Glutamatergic neuron (in vitro differentiated cells): Measurements from ENCODE around the gene SUN1. TPM values are rescaled to one million over a fixed set of nuclear protein-coding genes. Genes with fewer than 3 reads are reported as not detected.

Source experiments
- DNase-seq: peaks from one replicate; pipeline ENCODE4 v3.0.0; 2022
- H3K27ac Mint-ChIP-seq: one replicate; pipeline ENCODE4 v1.8.0; 2020; ENCODE audit warnings: mild to moderate bottlenecking, mixed read lengths, inconsistent platforms; ENCODE audit not compliant: unreplicated experiment
- H3K27me3 Mint-ChIP-seq: one replicate; pipeline ENCODE4 v1.8.0; 2020; ENCODE audit warnings: mild to moderate bottlenecking, moderate library complexity, mixed read lengths, inconsistent platforms; ENCODE audit not compliant: unreplicated experiment
- H3K36me3 Mint-ChIP-seq: one replicate; pipeline ENCODE4 v1.8.0; 2020; ENCODE audit warnings: mild to moderate bottlenecking, mixed read lengths, inconsistent platforms; ENCODE audit not compliant: unreplicated experiment
- H3K4me1 Mint-ChIP-seq: one replicate; pipeline ENCODE4 v1.8.0; 2020; ENCODE audit warnings: mild to moderate bottlenecking, low read depth, mixed read lengths, inconsistent platforms; ENCODE audit not compliant: unreplicated experiment
- H3K4me3 Mint-ChIP-seq: one replicate; pipeline ENCODE4 v1.8.0; 2020; ENCODE audit warnings: mild to moderate bottlenecking, mixed read lengths, inconsistent platforms; ENCODE audit not compliant: unreplicated experiment
- H3K9me3 Mint-ChIP-seq: one replicate; pipeline ENCODE4 v1.8.0; 2020; ENCODE audit warnings: mild to moderate bottlenecking, moderate library complexity, mixed read lengths, inconsistent platforms; ENCODE audit not compliant: unreplicated experiment
- CTCF ChIP-seq: fragments of 200-600 bp; sonication (generic); IDR thresholded peaks from one replicate; pipeline ENCODE4 v1.5.0; 2021; ENCODE audit not compliant: partially characterized antibody, unreplicated experiment
- total RNA-seq: library from RNA; stranded (reverse); fragmentation: NEBNext Ultra II Directional; extraction: Animal tissue kit (Norgen Biotek cat#: 25700); gene quantifications from one replicate; pipeline ENCODE4 v1.2.1, GENCODE V29; 2021; ENCODE audit not compliant: unreplicated experiment

The SUN1 gene
- total RNA-seq, 1 donor from 2014 or later, result 879 TPM

- Mint-ChIP-seq H3K4me3 (no peak overlapping the region), H3K27ac (no peak overlapping the region), H3K9me3 (peaks cover 25% of the 10 kb centered on the region), H3K36me3 (no peaks in the 10 kb centered on the region), H3K27me3 (peaks cover 29% of the 10 kb centered on the region), H3K4me1 (no peaks in the 10 kb centered on the region)
- no peak for DNase-seq
- no peak for TF ChIP-seq CTCF
Measured at GRCh38 chr7:894927-895450, 62.7 kb downstream of the SUN1 start.

GRCh38 chr7:895451-896052, 63.3 kb downstream of the SUN1 start:
- peaks cover 21% of the 10 kb centered on the region for H3K9me3 Mint-ChIP-seq

GRCh38 chr7:896346-897075, 64.2 kb downstream of the SUN1 start:
- Mint-ChIP-seq H3K36me3 (no peaks in the 10 kb centered on the region), H3K9me3 (peaks cover 17% of the 10 kb centered on the region), H3K27ac (peak overlapping the region; percentile 38), H3K4me3 (no peak overlapping the region), H3K4me1 (no peaks in the 10 kb centered on the region), H3K27me3 (peaks cover 24% of the 10 kb centered on the region)
- no peak for TF ChIP-seq CTCF
- no peak for DNase-seq

More at GRCh38 chr7:895451-896052, 63.3 kb downstream of the SUN1 start:
- no peak overlapping the region for H3K4me3 Mint-ChIP-seq
- H3K4me1 Mint-ChIP-seq, result no peaks in the 10 kb centered on the region
- DNase-seq, result no peak
- no peak overlapping the region for H3K27ac Mint-ChIP-seq
- H3K36me3 Mint-ChIP-seq, result no peaks in the 10 kb centered on the region
- peaks cover 27% of the 10 kb centered on the region for H3K27me3 Mint-ChIP-seq
- no peak for TF ChIP-seq CTCF

- H3K27ac Mint-ChIP-seq, result no peak overlapping the region
- no peak for TF ChIP-seq CTCF
- H3K4me3 Mint-ChIP-seq, result no peak overlapping the region
- H3K27me3 Mint-ChIP-seq, result peaks cover 23% of the 10 kb centered on the region
- no peak for DNase-seq
- H3K36me3 Mint-ChIP-seq, result no peaks in the 10 kb centered on the region
- H3K9me3 Mint-ChIP-seq, result peaks cover 17% of the 10 kb centered on the region
- no peaks in the 10 kb centered on the region for H3K4me1 Mint-ChIP-seq
Measured at GRCh38 chr7:897086-897485, 64.8 kb downstream of the SUN1 start.
